GM12878 (cell line): Measurements from ENCODE around the gene RAB32. TPM values are rescaled to one million over a fixed set of nuclear protein-coding genes. Genes with fewer than 3 reads are reported as not detected.

Experiments used
- ATAC-seq: fragments of 200-7000 bp; cut with Tn5 transposase; 3 replicates; pipeline ENCODE4 v1.9.1; 2020; ENCODE audit warnings: mild to moderate bottlenecking, moderate library complexity
- BruUV-seq: library from RNA; stranded (reverse); fragments of 400-500 nt; replicated peaks from 2 replicates; lab custom pipeline; 2021; lab: Mats Ljungman, UMichigan
- CTCF ChIA-PET: fragments of 300-600 bp; sonication (Branson Sonifier 250); formaldehyde crosslinking; extraction: SDS; loops from one replicate; lab custom pipeline; 2021; ENCODE audit warnings: inconsistent platforms; lab: Yijun Ruan, JAX
- POLR2A ChIA-PET: fragments of 350-600 bp; formaldehyde crosslinking; extraction: SDS; loops from one replicate; lab custom pipeline; 2021; ENCODE audit warnings: inconsistent platforms; lab: Charles Lee
- RAD21 ChIA-PET: fragments of 300-600 bp; sonication (Branson Sonifier 250); formaldehyde crosslinking; loops from one replicate; lab custom pipeline; 2023; ENCODE audit warnings: antibody characterized with exemption; ENCODE audit not compliant: unreplicated experiment; lab: Charles Lee
- SMC1A ChIA-PET: fragments of 300-600 bp; sonication (Branson Sonifier 250); formaldehyde crosslinking; loops from one replicate; lab custom pipeline; 2023; ENCODE audit not compliant: unreplicated experiment, uncharacterized antibody; lab: Charles Lee
- DNase-seq: peaks from one replicate; pipeline ENCODE4 v3.0.0-alpha.2; 2011; ENCODE audit warnings: low read depth, low spot score
- FAIRE-seq: peaks from 3 replicates; lab custom pipeline; 2011; peaks lifted over from hg19 to GRCh38; lab: Jason Lieb, UNC
- H2AFZ ChIP-seq: 2 replicates; pipeline ENCODE4 v1.6.0; 2011; ENCODE audit warnings: low read depth, low read length, control low read depth; ENCODE audit not compliant: control insufficient read depth
- H3K27ac ChIP-seq: 2 replicates; pipeline ENCODE4 v1.5.1; 2011; ENCODE audit warnings: control low read depth; ENCODE audit not compliant: control insufficient read depth, insufficient read depth
- H3K27me3 ChIP-seq, 2 experiments: replicated peaks in 1 of 2; 2 replicates each; pipeline versions ENCODE4 v1.6.0 to v1.6.1; 2011; ENCODE audit warnings: low read length in 1 of 2; ENCODE audit not compliant: control insufficient read depth in 2 of 2, insufficient read depth in 2 of 2
- H3K36me3 ChIP-seq, 2 experiments: 2 replicates each; pipeline ENCODE4 v1.5.1; 2011; ENCODE audit warnings: low read length in 1 of 2; ENCODE audit not compliant: control insufficient read depth in 2 of 2, insufficient read depth in 2 of 2
- H3K4me1 ChIP-seq: 2 replicates; pipeline ENCODE4 v1.6.1; 2011; ENCODE audit warnings: mild to moderate bottlenecking, low read length, moderate library complexity, mixed read lengths; ENCODE audit not compliant: control insufficient read depth, insufficient read depth
- H3K4me2 ChIP-seq: 2 replicates; pipeline ENCODE4 v1.6.0; 2011; ENCODE audit warnings: control low read depth; ENCODE audit not compliant: control insufficient read depth, insufficient read depth
- H3K4me3 ChIP-seq: fragments of 200-600 bp; sonication (generic); 2 replicates; pipeline ENCODE4 v1.5.1; 2016
- H3K79me2 ChIP-seq: 2 replicates; pipeline ENCODE4 v1.6.0; 2011; ENCODE audit warnings: low read length; ENCODE audit not compliant: control insufficient read depth, insufficient read depth
- H3K9ac ChIP-seq: 2 replicates; pipeline ENCODE4 v1.8.0; 2011; ENCODE audit warnings: low read length, control low read depth, mixed read lengths; ENCODE audit not compliant: control insufficient read depth, insufficient read depth
- H3K9me3 ChIP-seq: replicated peaks from 3 replicates; pipeline ENCODE4 v1.5.1; 2011; ENCODE audit warnings: mild to moderate bottlenecking, low read length; ENCODE audit not compliant: control insufficient read depth, insufficient read depth
- H4K20me1 ChIP-seq: 2 replicates; pipeline ENCODE4 v1.6.0; 2011; ENCODE audit not compliant: control insufficient read depth, insufficient read depth
- ELK1 ChIP-seq: IDR thresholded peaks from 2 replicates; pipeline ENCODE4 v1.6.1; 2012; ENCODE audit warnings: low read depth, low read length, improper control_type of control experiment
- HCFC1 ChIP-seq: fragments of 150-350 bp; IDR thresholded peaks from 2 replicates; pipeline ENCODE4 v1.6.1; 2014; ENCODE audit warnings: low read length
- HDAC6 ChIP-seq: fragments of 200-600 bp; sonication (generic); IDR thresholded peaks from one replicate; pipeline ENCODE4 v1.8.0; 2017; ENCODE audit warnings: antibody characterized with exemption; ENCODE audit not compliant: unreplicated experiment
- HDGF ChIP-seq: fragments of 450-650 bp; IDR thresholded peaks from 2 replicates; pipeline ENCODE4 v1.6.1; 2016; ENCODE audit warnings: antibody characterized with exemption
- HSF1 ChIP-seq: fragments of 150-350 bp; IDR thresholded peaks from 2 replicates; pipeline ENCODE4 v1.6.1; 2014; ENCODE audit warnings: mild to moderate bottlenecking, low read depth, low read length
- MTA3 ChIP-seq: IDR thresholded peaks from 2 replicates; pipeline ENCODE4 v1.6.1; 2012; ENCODE audit warnings: low read length, inconsistent platforms, borderline replicate concordance
- RAD21 ChIP-seq: IDR thresholded peaks from 2 replicates; pipeline ENCODE4 v1.6.1; 2011; ENCODE audit warnings: mild to moderate bottlenecking, low read depth, low read length, moderate library complexity; ENCODE audit not compliant: insufficient read depth
- RCOR1 ChIP-seq: conservative IDR thresholded peaks from 2 replicates; pipeline ENCODE4 v1.6.1; 2012; ENCODE audit warnings: low read depth, low read length, improper control_type of control experiment
- TAF1 ChIP-seq: IDR thresholded peaks from 2 replicates; pipeline ENCODE4 v1.6.1; 2011; ENCODE audit warnings: mild to moderate bottlenecking, low read depth, low read length, borderline replicate concordance
- TBL1XR1 ChIP-seq: IDR thresholded peaks from 2 replicates; pipeline ENCODE4 v1.6.1; 2012; ENCODE audit warnings: low read depth, low read length, improper control_type of control experiment
- ZNF217 ChIP-seq: fragments of 450-650 bp; IDR thresholded peaks from 2 replicates; pipeline ENCODE4 v1.6.1; 2017; ENCODE audit warnings: antibody characterized with exemption, mild to moderate bottlenecking
- ZNF622 ChIP-seq: fragments of 450-650 bp; IDR thresholded peaks from 2 replicates; pipeline ENCODE4 v1.6.1; 2017; ENCODE audit warnings: mild to moderate bottlenecking, inconsistent platforms
- WGBS: methylation state at CpG from one replicate; pipeline ENCODE4 v1.1.6; 2016; ENCODE audit warnings: low lambda C conversion rate; ENCODE audit not compliant: insufficient replicate concordance, insufficient coverage; ENCODE audit errors: missing lambda C conversion rate; 5-methylcytosine and 5-hydroxymethylcytosine counted together
- in situ Hi-C: fragments of 300-500 bp; cut with MboI; formaldehyde crosslinking; loops from 9 replicates; pipeline ENCODE4 v1.14.3; 2018; ENCODE audit warnings: mixed read lengths
- intact Hi-C: fragments of 100-400 bp; cut with micrococcal nuclease; formaldehyde crosslinking; loops from one replicate; pipeline ENCODE4 v1.14.2; 2022; ENCODE audit not compliant: unreplicated experiment
- polyA plus RNA-seq, 11 experiments: library from polyadenylated mRNA; depleted of rRNA in 4 of 11; unstranded in 6 of 11; stranded (reverse) in 5 of 11; fragments of >200 nt; fragmentation: Nextera tagmentation in 4 of 11; fragmentation: Illumina TruSeq in 1 of 11; extraction: Ambion mirVana in 4 of 11; extraction: Trizol in 1 of 11; gene quantifications; 1 replicate in 1 of 11; 2 replicates in 10 of 11; pipeline versions ENCODE4 v1.2.1 to v1.2.3, GENCODE V29; 2011 to 2016; ENCODE audit warnings: inconsistent platforms in 2 of 11, missing spikeins in 2 of 11, low read depth in 1 of 11
- total RNA-seq, 4 experiments: library from RNA; depleted of rRNA in 3 of 4; stranded (reverse); fragments of >200 nt in 3 of 4; fragmentation: Illumina TruSeq in 1 of 4; extraction: Trizol in 1 of 4; gene quantifications; 2 replicates each; pipeline versions ENCODE4 v1.2.1 to v1.2.3, GENCODE V29; 2013 to 2021

RAB32 gene
- total and polyA plus RNA-seq, 10 of the 15 experiments (the other 5 are each of a cell fraction or from before 2014, with no cell fraction given): 0.50 TPM; not detected in 9

DNA sequence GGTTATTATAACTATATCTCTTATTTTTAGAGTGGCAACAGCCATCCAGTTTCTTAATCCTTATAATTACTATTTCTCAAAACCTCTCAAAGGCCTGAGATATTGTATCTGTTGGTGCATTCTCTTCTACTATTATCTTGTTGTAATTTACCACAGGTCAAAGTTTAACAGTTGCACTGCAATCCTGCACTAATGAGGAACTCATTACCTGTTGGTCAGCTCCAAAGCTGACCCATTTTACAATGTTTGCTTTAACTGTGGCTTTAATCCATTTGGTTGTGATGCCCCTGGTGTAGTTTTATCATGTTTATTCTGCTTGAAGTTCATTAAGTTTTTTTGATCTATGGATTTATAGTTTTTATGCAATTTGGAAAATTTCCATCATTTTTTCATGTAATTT, 48.8 kb downstream of the RAB32 start (continued):
- no peak for TF ChIP-seq HSF1
- TF ChIP-seq TAF1: no peak

- TF ChIP-seq RAD21 (no peak), ELK1 (no peak), MTA3 (no peak), TBL1XR1 (no peak), ZNF217 (no peak), HDGF (no peak), ZNF622 (no peak), HCFC1 (no peak), HDAC6 (no peak), RCOR1 (no peak)
- TF ChIP-seq, all 136 proteins: peak for 0
- intact Hi-C loops: no loop called here
- H3K4me2 ChIP-seq: no peak overlapping the region
- no peak overlapping the region for H3K4me3 ChIP-seq
- no peaks in the 10 kb centered on the region for H3K79me2 ChIP-seq
- H3K9ac ChIP-seq: no peak overlapping the region
- H3K27ac ChIP-seq: no peak overlapping the region
- BruUV-seq: no TSS peak
- no peak for FAIRE-seq
- ChIA-PET SMC1A (no interaction called here), CTCF (no interaction called here), RAD21 (no interaction called here), POLR2A (no interaction called here)
- WGBS: 10% methylated on average over 2 of the region's 2 CpGs
- DNase-seq: no peak
- H3K9me3 ChIP-seq: no peaks in the 10 kb centered on the region
- no peaks in the 10 kb centered on the region for H3K36me3 ChIP-seq
- H2AFZ ChIP-seq: no peak overlapping the region
- H4K20me1 ChIP-seq: no peaks in the 10 kb centered on the region
- H3K4me1 ChIP-seq: no peaks in the 10 kb centered on the region
- no peaks in the 10 kb centered on the region; a peak in 1 of 4 replicates for H3K27me3 ChIP-seq
- ATAC-seq: no peak
- in situ Hi-C loops: no loop called here
Observed at GRCh38 chr6:146593986-146594385, 50.4 kb downstream of the RAB32 start.
